NCI-H2029 treated with DMSO at 0.1 percent for 48 hours (cell line): ENCODE measurements around the gene PPFIA1.
"Not testable (repeated sequence)": the region's sequence is repeated elsewhere in the genome, so short reads cannot be mapped to it uniquely, and the experiment has no call there.

ENCODE experiments used
- DNase-seq: peaks from one replicate; lab custom pipeline; 2025; lab: John Stamatoyannopoulos, UW

Gene PPFIA1

GRCh38 chr11:70359451-70360205 lies 89.1 kb downstream of the PPFIA1 start:
- DNase-seq, result no peak

GRCh38 chr11:70360211-70360610 lies 89.7 kb downstream of the PPFIA1 start:
- DNase-seq, result no peak

- DNase-seq, result no peak
Observed at GRCh38 chr11:70364178-70364577, 93.7 kb downstream of the PPFIA1 start.

GRCh38 chr11:70364745-70365543 lies 94.5 kb downstream of the PPFIA1 start:
- DNase-seq, result no peak

- DNase-seq, result no peak
Observed at GRCh38 chr11:70365544-70365927, 95.0 kb downstream of the PPFIA1 start.

GRCh38 chr11:70367071-70367470 lies 96.6 kb downstream of the PPFIA1 start:
- no peak for DNase-seq

DNA sequence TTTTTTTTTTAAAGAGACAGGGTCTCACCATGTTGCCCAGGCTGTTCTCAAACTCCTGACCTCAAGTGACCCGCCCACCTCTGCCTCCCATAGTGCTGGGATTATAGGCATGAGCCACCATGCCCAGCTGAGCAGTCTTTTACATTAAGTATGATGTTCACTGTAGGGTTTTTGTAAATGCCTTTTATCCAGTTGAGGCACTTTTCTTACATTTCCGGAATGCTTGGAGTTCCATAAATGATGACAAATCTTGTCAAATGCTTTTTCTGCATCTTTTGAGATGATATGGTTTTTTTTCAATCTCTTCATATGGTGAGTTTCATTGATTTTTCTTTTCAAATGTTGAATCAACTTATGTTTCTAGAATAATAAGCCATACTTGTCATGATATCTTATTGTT lies 98.5 kb downstream of the PPFIA1 start:
- DNase-seq, result no peak

DNA sequence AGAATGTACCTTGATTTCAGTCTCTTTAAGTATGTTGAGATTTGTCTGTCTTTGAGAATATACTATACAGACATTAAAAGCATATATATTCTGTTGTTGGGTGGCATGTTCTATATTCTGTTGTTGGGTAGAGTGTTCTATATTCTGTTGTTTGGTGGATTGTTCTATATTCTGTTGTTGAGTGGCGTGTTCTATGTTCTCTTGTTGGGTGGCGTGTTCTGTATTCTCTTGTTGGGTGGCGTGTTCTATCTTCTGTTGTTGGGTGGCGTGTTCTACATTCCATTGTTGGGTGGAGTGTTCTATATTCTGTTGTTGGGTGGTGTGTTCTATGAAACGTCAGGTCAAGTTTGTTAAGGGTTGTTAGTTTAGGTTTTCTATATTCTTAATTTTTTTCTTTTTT lies 100.8 kb downstream of the PPFIA1 start:
- no peak for DNase-seq

DNA sequence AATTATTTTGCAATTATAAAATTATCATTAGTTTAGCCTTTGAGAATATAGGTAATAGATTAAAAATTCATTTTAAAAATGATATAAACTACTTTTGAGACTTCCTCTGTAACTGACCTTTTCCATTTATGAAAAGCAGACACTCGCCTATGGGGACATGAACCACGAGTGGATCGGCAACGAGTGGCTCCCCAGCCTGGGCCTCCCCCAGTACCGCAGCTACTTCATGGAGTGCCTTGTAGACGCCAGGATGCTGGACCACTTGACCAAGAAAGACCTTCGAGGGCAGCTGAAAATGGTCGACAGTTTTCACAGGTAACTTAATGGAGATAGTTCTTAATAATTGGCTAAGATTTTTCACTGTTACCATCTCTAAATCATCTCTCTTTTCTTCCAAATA lies 101.6 kb downstream of the PPFIA1 start:
- no peak for DNase-seq

DNA sequence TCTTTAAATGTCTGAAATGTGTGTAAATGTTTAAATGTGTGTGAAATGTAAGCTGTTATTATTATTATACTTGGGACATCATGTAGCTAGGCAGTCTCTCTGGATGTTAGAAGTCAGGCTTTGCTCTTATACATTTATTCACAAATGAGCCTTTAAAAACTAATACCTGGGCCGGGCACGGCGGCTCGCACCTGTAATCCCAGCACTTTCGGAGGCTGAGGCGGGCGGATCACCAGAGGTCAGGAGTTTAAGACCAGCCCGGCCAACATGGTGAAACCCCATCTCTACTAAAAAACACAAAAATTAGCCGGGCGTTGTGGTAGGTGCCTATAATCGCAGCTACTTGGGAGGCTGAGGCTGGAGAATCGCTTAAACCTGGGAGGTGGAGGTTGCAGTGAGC lies 106.1 kb downstream of the PPFIA1 start:
- DNase-seq, result no peak

- DNase-seq, result no peak
Observed at GRCh38 chr11:70377645-70378044, 107.2 kb downstream of the PPFIA1 start.

GRCh38 chr11:70378506-70379134 lies 108.1 kb downstream of the PPFIA1 start:
- no peak for DNase-seq

DNA sequence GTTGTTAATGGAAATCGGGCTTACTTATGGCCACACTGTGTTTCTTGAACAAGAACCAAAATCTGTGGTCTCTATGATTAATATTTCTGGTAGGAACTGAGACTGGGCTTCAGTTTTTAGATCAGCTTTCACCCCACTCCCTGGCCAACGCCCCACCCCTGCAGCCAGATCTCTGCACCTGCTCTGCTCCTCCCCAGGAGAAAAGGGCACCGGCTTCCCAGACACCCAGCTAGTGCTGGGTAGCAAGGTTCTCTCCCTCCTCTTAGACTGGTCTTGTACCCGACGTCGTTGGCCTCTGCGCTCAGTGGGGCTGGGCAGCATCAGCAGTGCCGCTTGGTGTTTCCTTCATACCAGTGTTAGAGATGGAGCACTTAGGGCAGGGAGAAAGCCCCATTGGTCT lies 110.9 kb downstream of the PPFIA1 start:
- no peak for DNase-seq

DNA sequence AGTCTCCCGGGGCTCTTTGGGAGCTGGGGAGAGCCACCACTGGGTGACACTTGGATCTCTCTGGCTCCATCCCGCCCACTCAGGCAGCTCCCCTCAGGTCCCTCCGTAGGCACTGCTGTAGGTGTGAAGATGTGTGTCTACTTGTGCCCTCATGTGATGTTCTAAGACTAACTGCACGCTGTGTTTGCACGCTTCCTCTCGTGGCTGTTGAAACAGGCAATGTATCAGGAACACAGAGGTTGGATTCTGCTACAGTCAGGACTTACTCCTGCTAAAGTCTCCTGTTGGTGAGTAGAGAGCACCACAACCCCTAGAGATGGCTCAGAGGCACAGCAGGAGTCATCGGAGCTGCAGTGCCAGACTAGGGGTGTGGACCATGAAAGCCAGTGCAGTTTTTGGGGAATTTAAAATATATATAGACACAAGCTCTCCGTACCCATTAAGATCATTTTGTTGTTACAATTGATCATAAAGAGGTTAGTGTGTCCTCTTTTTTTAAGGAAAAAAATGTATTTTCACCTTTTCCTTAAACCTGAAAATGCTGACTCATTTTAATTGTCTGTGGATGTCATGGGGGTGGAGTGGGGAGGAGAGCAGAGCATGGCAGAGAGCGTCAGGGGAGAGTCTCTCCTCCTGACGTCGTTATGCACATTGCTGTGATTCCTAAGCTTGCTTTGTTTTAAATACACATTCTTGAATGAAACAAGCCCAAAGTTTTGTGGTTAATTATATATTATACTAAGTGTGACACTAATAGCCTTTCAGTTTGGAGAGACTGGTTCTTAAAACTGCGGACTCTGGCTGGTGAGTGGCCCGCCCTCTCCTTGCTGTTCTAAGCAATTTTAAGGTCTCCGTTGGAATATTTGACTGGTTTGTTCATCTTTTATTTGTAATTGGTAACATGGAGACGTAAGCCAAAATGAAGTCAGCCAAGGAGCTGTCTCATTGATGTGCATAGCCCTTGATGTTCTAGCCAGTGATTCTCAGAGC lies 111.7 kb downstream of the PPFIA1 start:
- no peak for DNase-seq

GRCh38 chr11:70383664-70384565 lies 113.4 kb downstream of the PPFIA1 start:
- DNase-seq, result no peak

GRCh38 chr11:70384566-70385152 lies 114.2 kb downstream of the PPFIA1 start:
- no peak for DNase-seq

GRCh38 chr11:70387564-70387963 lies 117.1 kb downstream of the PPFIA1 start:
- no peak for DNase-seq

GRCh38 chr11:70389201-70389600 lies 118.7 kb downstream of the PPFIA1 start:
- no peak for DNase-seq

DNA sequence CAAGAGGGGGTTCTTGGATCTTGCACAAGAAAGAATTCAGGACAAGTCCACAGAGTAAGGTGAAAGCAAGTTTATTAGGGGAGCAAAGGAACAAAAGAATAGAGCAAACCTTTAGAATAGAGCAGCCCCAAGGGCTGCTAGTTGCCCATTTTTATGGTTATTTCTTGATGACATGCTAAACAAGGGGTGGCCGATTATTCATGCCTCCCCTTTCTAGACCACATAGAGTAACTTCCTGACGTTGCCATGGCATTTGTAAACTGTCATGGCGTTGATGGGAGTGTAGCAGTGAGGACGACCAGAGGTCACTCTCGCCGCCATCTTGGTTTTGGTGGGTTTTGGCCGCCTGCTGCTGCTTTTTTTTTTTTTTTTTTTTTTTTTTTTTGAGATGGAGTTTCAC lies 120.4 kb downstream of the PPFIA1 start:
- not testable (repeated sequence) for DNase-seq

DNA sequence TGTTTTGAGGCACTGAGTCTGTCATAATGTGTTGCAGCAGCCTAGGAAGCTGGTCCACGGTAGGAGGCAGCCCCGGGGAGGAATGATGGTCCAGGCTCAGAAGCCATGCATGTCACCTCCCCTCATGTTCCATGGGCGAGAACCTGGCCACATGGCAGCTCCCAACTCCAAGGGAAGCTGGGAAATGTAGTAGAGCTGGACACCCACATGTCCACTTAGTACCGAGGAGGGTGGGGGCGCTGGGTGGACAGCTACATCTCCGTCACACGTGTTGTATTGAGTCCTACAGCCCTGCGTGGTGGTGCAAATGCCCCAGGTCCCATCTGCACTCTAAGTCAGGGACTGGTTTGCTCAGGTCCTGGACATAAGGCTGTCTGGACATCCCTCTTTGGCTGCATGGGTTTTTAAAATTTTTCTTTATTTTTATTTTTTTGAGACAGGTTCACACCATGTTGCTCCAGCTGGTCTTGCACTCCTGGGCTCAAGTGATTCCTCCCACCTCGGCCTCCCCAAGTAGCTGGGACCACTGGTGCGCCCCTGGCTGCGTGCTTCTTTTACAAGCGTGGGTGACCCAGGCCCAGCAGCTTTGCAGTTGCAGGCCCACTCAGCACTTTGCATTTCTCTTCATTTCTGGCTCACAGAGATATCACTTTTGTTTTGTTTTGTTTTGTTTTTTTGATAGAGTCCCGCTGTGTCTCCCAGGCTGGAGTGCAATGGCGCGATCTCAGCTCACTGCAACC lies 123.9 kb downstream of the PPFIA1 start:
- DNase-seq, result no peak
